HCT116 (cell line): ENCODE measurements around the gene TAP1. TPM values are rescaled to one million over a fixed set of nuclear protein-coding genes. Genes with fewer than 3 reads are reported as not detected.

Experiments
- ATAC-seq: fragments of 200-7000 bp; cut with Tn5 transposase; 2 replicates; pipeline ENCODE4 v1.9.1; 2020; ENCODE audit warnings: mild to moderate bottlenecking, moderate library complexity
- BruUV-seq: library from RNA; stranded (reverse); fragments of 400-500 nt; replicated peaks from 2 replicates; lab custom pipeline; 2021; lab: Mats Ljungman, UMichigan
- CTCF ChIA-PET: fragments of 300-600 bp; sonication (Branson Sonifier 250); formaldehyde crosslinking; loops from one replicate; lab custom pipeline; 2021; ENCODE audit warnings: antibody characterized with exemption; lab: Charles Lee
- POLR2A ChIA-PET: fragments of 300-600, 350-600 bp; sonication (Branson Sonifier 250); formaldehyde crosslinking; loops from one replicate; lab custom pipeline; 2021; ENCODE audit warnings: antibody characterized with exemption; lab: Charles Lee
- RAD21 ChIA-PET, 2 experiments: fragments of 300-600 bp; sonication (Branson Sonifier 250); formaldehyde crosslinking; loops; one replicate each; lab custom pipeline; 2023; ENCODE audit warnings: low total read pairs in 2 of 2; ENCODE audit not compliant: uncharacterized antibody in 2 of 2, unreplicated experiment in 2 of 2, low non-redundant PET in 1 of 2; lab: Charles Lee
- DNase-seq: peaks from one replicate; pipeline ENCODE4 v3.0.0-alpha.2; 2010; ENCODE audit warnings: low read depth, low spot score
- H2AFZ ChIP-seq: fragments of 200-600 bp; shearing (Covaris generic), sonication (generic); 2 replicates; pipeline ENCODE4 v1.6.1; 2017; ENCODE audit warnings: low read depth, mixed run types, mixed read lengths, antibody characterized with exemption, low read length; ENCODE audit not compliant: poor library complexity, severe bottlenecking
- H3K27ac ChIP-seq: 2 replicates; pipeline ENCODE4 v1.5.1; 2012; ENCODE audit warnings: low read depth, low read length
- H3K27me3 ChIP-seq: fragments of 200-600 bp; sonication (generic); 2 replicates; pipeline ENCODE4 v1.6.1; 2016; ENCODE audit warnings: mixed run types, low read length, mixed read lengths; ENCODE audit not compliant: insufficient read depth
- H3K36me3 ChIP-seq, 2 experiments: fragments of 200-500 bp in 1 of 2; fragments of 200-600 bp in 1 of 2; sonication (Bioruptor generic) in 1 of 2; sonication (generic) in 1 of 2; 2 replicates each; pipeline versions ENCODE4 v1.5.1 to v1.6.1; 2014 to 2016; ENCODE audit warnings: low read length in 2 of 2, inconsistent platforms in 1 of 2, mixed read lengths in 1 of 2, mixed run types in 1 of 2; ENCODE audit not compliant: insufficient read depth in 2 of 2, control insufficient read depth in 1 of 2
- H3K4me1 ChIP-seq, 2 experiments: fragments of 200-600 bp in 1 of 2; sonication (generic) in 1 of 2; 2 replicates each; pipeline versions ENCODE4 v1.5.1 to v1.6.1; 2012 to 2017; ENCODE audit warnings: low read length in 2 of 2, inconsistent platforms in 1 of 2, mild to moderate bottlenecking in 1 of 2, mixed read lengths in 1 of 2, mixed run types in 1 of 2, moderate library complexity in 1 of 2; ENCODE audit not compliant: insufficient read depth in 2 of 2, control insufficient read depth in 1 of 2
- H3K4me2 ChIP-seq: fragments of 200-600 bp; sonication (generic); 2 replicates; pipeline ENCODE4 v1.6.1; 2017; ENCODE audit warnings: mixed run types, low read length, mixed read lengths
- H3K4me3 ChIP-seq, 2 experiments: fragments of 200-600 bp in 1 of 2; sonication (generic) in 1 of 2; replicated peaks in 1 of 2; 2 replicates each; pipeline ENCODE4 v1.5.1; 2011 to 2016; ENCODE audit warnings: low read length in 2 of 2, control low read depth in 1 of 2, low read depth in 1 of 2, mild to moderate bottlenecking in 1 of 2, mixed read lengths in 1 of 2, mixed run types in 1 of 2
- H3K79me2 ChIP-seq: fragments of 200-600 bp; sonication (generic); 2 replicates; pipeline ENCODE4 v1.6.1; 2017; ENCODE audit warnings: mild to moderate bottlenecking, mixed run types, low read length, moderate library complexity, mixed read lengths; ENCODE audit not compliant: insufficient read depth
- H3K9ac ChIP-seq: fragments of 200-600 bp; sonication (generic); 2 replicates; pipeline ENCODE4 v1.6.1; 2016; ENCODE audit warnings: low read length, mixed read lengths
- H3K9me2 ChIP-seq: fragments of 200-600 bp; sonication (generic), shearing (Covaris generic); 2 replicates; pipeline ENCODE4 v1.6.1; 2017; ENCODE audit warnings: mixed run types, mild to moderate bottlenecking, moderate library complexity; ENCODE audit not compliant: insufficient read depth
- H3K9me3 ChIP-seq, 2 experiments: fragments of 200-500 bp in 1 of 2; fragments of 200-600 bp in 1 of 2; sonication (Bioruptor generic) in 1 of 2; sonication (generic) in 1 of 2; 2 replicates each; pipeline ENCODE4 v1.6.1; 2014 to 2017; ENCODE audit warnings: low read length in 2 of 2, mixed read lengths in 2 of 2, inconsistent platforms in 1 of 2, low read depth in 1 of 2, mild to moderate bottlenecking in 1 of 2, mixed run types in 1 of 2, moderate library complexity in 1 of 2; ENCODE audit not compliant: control insufficient read depth in 1 of 2, insufficient read depth in 1 of 2
- H4K20me1 ChIP-seq: fragments of 200-600 bp; sonication (generic), shearing (Covaris generic); 2 replicates; pipeline ENCODE4 v1.6.1; 2017; ENCODE audit warnings: mixed run types, mild to moderate bottlenecking, moderate library complexity; ENCODE audit not compliant: insufficient read depth
- CBX3 ChIP-seq: IDR thresholded peaks from 2 replicates; pipeline ENCODE4 v1.6.1; 2012; ENCODE audit warnings: low read depth
- ZFX ChIP-seq: fragments of 450-650 bp; IDR thresholded peaks from 2 replicates; pipeline ENCODE4 v1.6.1; 2017
- intact Hi-C: fragments of 100-400 bp; cut with micrococcal nuclease; formaldehyde crosslinking; loops from 2 replicates; pipeline ENCODE4 v1.10.0; 2022
- total RNA-seq: library from RNA; stranded (reverse); gene quantifications from one replicate; pipeline ENCODE4 v1.2.1, GENCODE V29; 2021; ENCODE audit not compliant: unreplicated experiment

Gene TAP1
- total RNA-seq, 1 experiment from 2014 or later, result 32.2 TPM

- intact Hi-C loops, result loop anchor here (5.0 kb wide), 1 partner anchor 434 kb away; no protein-coding TSS in a partner anchor
- DNase-seq, result no peak
- H3K79me2 ChIP-seq, result no peaks in the 10 kb centered on the region
- no TSS peak for BruUV-seq
- no peaks in the 10 kb centered on the region for H3K36me3 ChIP-seq
- ChIA-PET RAD21 (no interaction called here), CTCF (no interaction called here), POLR2A (interaction anchor here (0.6 kb wide), 1 partner anchor 105 kb away, joined by 4 read pairs; no protein-coding TSS in a partner anchor)
- no peak overlapping the region for H3K4me3 ChIP-seq
- no peaks in the 10 kb centered on the region for H3K27me3 ChIP-seq
- H3K9me2 ChIP-seq, result 0 out of 2 replicates have a peak, but pooled peaks cover 5% of the 10 kb centered on the region
- H3K27ac ChIP-seq, result no peak overlapping the region
- ATAC-seq, result no peak
- TF ChIP-seq CBX3, result no peak
- no peak overlapping the region for H3K4me2 ChIP-seq
- no peaks in the 10 kb centered on the region for H3K9me3 ChIP-seq
- H4K20me1 ChIP-seq, result no peaks in the 10 kb centered on the region
- H3K4me1 ChIP-seq, result peaks cover 2 to 16% of the 10 kb centered on the region in 2 experiments; a peak in 3 of 4 replicates
- no peak overlapping the region for H3K9ac ChIP-seq
- no peak overlapping the region for H2AFZ ChIP-seq
Observed at GRCh38 chr6:32865724-32866443, 12.4 kb upstream of the TAP1 start.

- POLR2A ChIA-PET, result no interaction called here
Observed at GRCh38 chr6:32862725-32863124, 9.2 kb upstream of the TAP1 start.

More at GRCh38 chr6:32862725-32863124, 9.2 kb upstream of the TAP1 start:
- ATAC-seq, result no peak
- Histone ChIP-seq H3K27me3 (no peaks in the 10 kb centered on the region), H2AFZ (no peak overlapping the region), H3K4me1 (peaks cover 2 to 17% of the 10 kb centered on the region in 2 experiments; a peak in 3 of 4 replicates), H3K79me2 (no peaks in the 10 kb centered on the region), H3K9ac (no peak overlapping the region), H3K4me2 (no peak overlapping the region), H3K27ac (no peak overlapping the region), H3K9me2 (0 out of 2 replicates have a peak, but pooled peaks cover 5% of the 10 kb centered on the region), H3K4me3 (no peak overlapping the region), H3K9me3 (no peaks in the 10 kb centered on the region), H4K20me1 (no peaks in the 10 kb centered on the region), H3K36me3 (no peaks in the 10 kb centered on the region)
- no TSS peak for BruUV-seq
- DNase-seq, result no peak
- ChIA-PET RAD21 (interaction anchor here in 1 of 2 experiments (1.6 kb wide), 1 partner anchor 24 kb away, joined by 4 read pairs; the partner anchor contains the start of gene TAP2), CTCF (interaction anchor here (1.2 to 2.9 kb wide), 3 partner anchors 9 to 24 kb away, joined by 4 to 55 read pairs (median 5); partner anchors contain the start of genes PSMB9, TAP1 and TAP2)
- no peak for TF ChIP-seq ZFX
- intact Hi-C loops, result no loop called here
